ENCODE data around the gene CCDC91.

CCDC91 gene, protein sequence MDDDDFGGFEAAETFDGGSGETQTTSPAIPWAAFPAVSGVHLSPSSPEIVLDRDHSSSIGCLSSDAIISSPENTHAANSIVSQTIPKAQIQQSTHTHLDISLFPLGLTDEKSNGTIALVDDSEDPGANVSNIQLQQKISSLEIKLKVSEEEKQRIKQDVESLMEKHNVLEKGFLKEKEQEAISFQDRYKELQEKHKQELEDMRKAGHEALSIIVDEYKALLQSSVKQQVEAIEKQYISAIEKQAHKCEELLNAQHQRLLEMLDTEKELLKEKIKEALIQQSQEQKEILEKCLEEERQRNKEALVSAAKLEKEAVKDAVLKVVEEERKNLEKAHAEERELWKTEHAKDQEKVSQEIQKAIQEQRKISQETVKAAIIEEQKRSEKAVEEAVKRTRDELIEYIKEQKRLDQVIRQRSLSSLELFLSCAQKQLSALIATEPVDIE

GRCh38 chr12:28190321-28191050 is at the start of gene CCDC91:
CCDC91 (plus strand) TSS chr12:28190456; CDS start chr12:28257216, 66,760 bp downstream.
- peak within 1 kb of the TSS; percentile 74 for H3K9ac ChIP-seq (ENCODE audit: low read length)
- H3K9me3 ChIP-seq (ENCODE audit: low read length) = no peaks in the 10 kb centered on the region
- peak within 1 kb of the TSS; percentile 91 to 92 for H3K4me3 ChIP-seq (ENCODE audit: low read depth in 1 of 2, low read length in 2 of 2)
- peak within 1 kb of the TSS; percentile 87 for H3K27ac ChIP-seq (ENCODE audit: low read depth, low read length)
- H3K4me1 ChIP-seq (ENCODE audit: insufficient read depth, low read length) = peaks cover 16% of the 10 kb centered on the region
- no peaks in the 10 kb centered on the region for H3K27me3 ChIP-seq (ENCODE audit: control insufficient read depth in 1 of 2, insufficient read depth in 2 of 2, low read length in 2 of 2)
- no peaks in the 10 kb centered on the region for H3K36me3 ChIP-seq (ENCODE audit: insufficient read depth, low read length)

- H3K27ac ChIP-seq (ENCODE audit: low read depth, low read length) = no peak overlapping the region
- H3K4me1 ChIP-seq (ENCODE audit: insufficient read depth, low read length) = no peaks in the 10 kb centered on the region
- no peaks in the 10 kb centered on the region for H3K9me3 ChIP-seq (ENCODE audit: low read length)
- no peaks in the 10 kb centered on the region for H3K27me3 ChIP-seq (ENCODE audit: control insufficient read depth in 1 of 2, insufficient read depth in 2 of 2, low read length in 2 of 2)
- H3K36me3 ChIP-seq (ENCODE audit: insufficient read depth, low read length) = no peaks in the 10 kb centered on the region
- H3K9ac ChIP-seq (ENCODE audit: low read length) = no peak overlapping the region
- H3K4me3 ChIP-seq (ENCODE audit: low read depth in 1 of 2, low read length in 2 of 2) = no peak overlapping the region
These were observed 46.2 kb upstream of the CCDC91 start for GRCh38 chr12:28144059-28144458.

GRCh38 chr12:28144532-28144931 is 45.7 kb upstream of the CCDC91 start:
- Histone ChIP-seq H3K4me3 (ENCODE audit: low read depth in 1 of 2, low read length in 2 of 2) (no peak overlapping the region), H3K9me3 (ENCODE audit: low read length) (no peaks in the 10 kb centered on the region), H3K4me1 (ENCODE audit: insufficient read depth, low read length) (no peaks in the 10 kb centered on the region), H3K9ac (ENCODE audit: low read length) (no peak overlapping the region), H3K27me3 (ENCODE audit: control insufficient read depth in 1 of 2, insufficient read depth in 2 of 2, low read length in 2 of 2) (no peaks in the 10 kb centered on the region), H3K27ac (ENCODE audit: low read depth, low read length) (no peak overlapping the region), H3K36me3 (ENCODE audit: insufficient read depth, low read length) (no peaks in the 10 kb centered on the region)

GRCh38 chr12:28145216-28145615 is 45.0 kb upstream of the CCDC91 start:
- H3K4me1 ChIP-seq (ENCODE audit: insufficient read depth, low read length) = no peaks in the 10 kb centered on the region
- H3K9me3 ChIP-seq (ENCODE audit: low read length) = no peaks in the 10 kb centered on the region
- no peaks in the 10 kb centered on the region for H3K27me3 ChIP-seq (ENCODE audit: control insufficient read depth in 1 of 2, insufficient read depth in 2 of 2, low read length in 2 of 2)
- H3K4me3 ChIP-seq (ENCODE audit: low read depth in 1 of 2, low read length in 2 of 2) = no peak overlapping the region
- no peak overlapping the region for H3K27ac ChIP-seq (ENCODE audit: low read depth, low read length)
- H3K9ac ChIP-seq (ENCODE audit: low read length) = no peak overlapping the region
- no peaks in the 10 kb centered on the region for H3K36me3 ChIP-seq (ENCODE audit: insufficient read depth, low read length)

- H3K27me3 ChIP-seq (ENCODE audit: control insufficient read depth in 1 of 2, insufficient read depth in 2 of 2, low read length in 2 of 2) = no peaks in the 10 kb centered on the region
- H3K36me3 ChIP-seq (ENCODE audit: insufficient read depth, low read length) = no peaks in the 10 kb centered on the region
- H3K4me3 ChIP-seq (ENCODE audit: low read depth in 1 of 2, low read length in 2 of 2) = no peak overlapping the region
- no peaks in the 10 kb centered on the region for H3K4me1 ChIP-seq (ENCODE audit: insufficient read depth, low read length)
- no peak overlapping the region for H3K9ac ChIP-seq (ENCODE audit: low read length)
- H3K9me3 ChIP-seq (ENCODE audit: low read length) = no peaks in the 10 kb centered on the region
- no peak overlapping the region for H3K27ac ChIP-seq (ENCODE audit: low read depth, low read length)
These were observed 41.0 kb upstream of the CCDC91 start for GRCh38 chr12:28149279-28149678.

- Histone ChIP-seq H3K27ac (ENCODE audit: low read depth, low read length) (no peak overlapping the region), H3K4me1 (ENCODE audit: insufficient read depth, low read length) (no peaks in the 10 kb centered on the region), H3K4me3 (ENCODE audit: low read depth in 1 of 2, low read length in 2 of 2) (no peak overlapping the region), H3K27me3 (ENCODE audit: control insufficient read depth in 1 of 2, insufficient read depth in 2 of 2, low read length in 2 of 2) (no peaks in the 10 kb centered on the region), H3K9me3 (ENCODE audit: low read length) (no peaks in the 10 kb centered on the region), H3K36me3 (ENCODE audit: insufficient read depth, low read length) (no peaks in the 10 kb centered on the region), H3K9ac (ENCODE audit: low read length) (no peak overlapping the region)
These were observed 33.9 kb upstream of the CCDC91 start for GRCh38 chr12:28156362-28156761.

DNA sequence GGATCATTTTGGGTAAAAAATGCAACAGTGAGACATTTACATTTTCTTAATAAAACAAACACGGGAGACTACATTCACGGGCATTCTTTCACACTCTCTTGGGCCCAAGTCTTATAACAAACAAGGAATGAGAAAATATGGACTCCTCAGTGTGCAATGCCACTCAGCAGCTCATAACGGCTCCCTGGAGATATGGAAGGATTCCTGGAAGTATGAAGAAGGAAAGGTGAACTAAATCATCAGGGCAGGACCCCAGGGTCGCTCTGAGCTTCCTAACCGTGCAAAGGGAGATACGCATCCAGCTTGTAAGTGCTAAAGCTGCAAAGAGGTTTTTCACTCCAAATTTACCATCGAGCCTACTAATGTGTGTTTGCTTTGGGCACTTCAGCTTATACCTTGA is 33.5 kb upstream of the CCDC91 start:
- Histone ChIP-seq H3K36me3 (ENCODE audit: insufficient read depth, low read length) (no peaks in the 10 kb centered on the region), H3K27me3 (ENCODE audit: control insufficient read depth in 1 of 2, insufficient read depth in 2 of 2, low read length in 2 of 2) (no peaks in the 10 kb centered on the region), H3K9ac (ENCODE audit: low read length) (no peak overlapping the region), H3K9me3 (ENCODE audit: low read length) (no peaks in the 10 kb centered on the region), H3K4me1 (ENCODE audit: insufficient read depth, low read length) (no peaks in the 10 kb centered on the region), H3K4me3 (ENCODE audit: low read depth in 1 of 2, low read length in 2 of 2) (no peak overlapping the region), H3K27ac (ENCODE audit: low read depth, low read length) (no peak overlapping the region)

- H3K4me1 ChIP-seq (ENCODE audit: insufficient read depth, low read length) = no peaks in the 10 kb centered on the region
These were observed 31.9 kb upstream of the CCDC91 start for GRCh38 chr12:28158353-28158752.

DNA sequence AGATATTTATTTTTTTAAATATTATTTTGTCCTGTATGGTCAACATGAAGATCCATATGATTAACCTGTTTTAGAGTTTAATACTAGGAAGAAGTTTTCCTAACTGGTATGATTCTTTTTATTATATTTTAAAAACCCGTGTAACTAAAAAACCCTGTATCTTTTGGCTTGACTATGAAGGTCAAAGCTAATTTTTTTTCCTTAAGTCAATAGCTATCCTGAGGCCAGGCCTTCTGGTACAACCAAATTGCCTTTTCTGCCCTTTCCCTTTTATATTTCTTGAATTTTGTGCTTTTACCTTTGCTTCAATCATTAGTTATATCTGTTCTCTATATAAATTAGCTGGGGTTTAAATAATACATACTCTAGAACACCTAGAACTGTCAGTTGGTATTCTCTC is 30.6 kb upstream of the CCDC91 start:
- Histone ChIP-seq H3K27me3 (ENCODE audit: control insufficient read depth in 1 of 2, insufficient read depth in 2 of 2, low read length in 2 of 2) (no peaks in the 10 kb centered on the region), H3K4me1 (ENCODE audit: insufficient read depth, low read length) (no peaks in the 10 kb centered on the region), H3K9ac (ENCODE audit: low read length) (no peak overlapping the region), H3K27ac (ENCODE audit: low read depth, low read length) (no peak overlapping the region), H3K9me3 (ENCODE audit: low read length) (no peaks in the 10 kb centered on the region), H3K4me3 (ENCODE audit: low read depth in 1 of 2, low read length in 2 of 2) (no peak overlapping the region), H3K36me3 (ENCODE audit: insufficient read depth, low read length) (no peaks in the 10 kb centered on the region)

More at GRCh38 chr12:28158353-28158752, 31.9 kb upstream of the CCDC91 start:
- Histone ChIP-seq H3K36me3 (ENCODE audit: insufficient read depth, low read length) (no peaks in the 10 kb centered on the region), H3K27me3 (ENCODE audit: control insufficient read depth in 1 of 2, insufficient read depth in 2 of 2, low read length in 2 of 2) (no peaks in the 10 kb centered on the region), H3K9ac (ENCODE audit: low read length) (no peak overlapping the region), H3K9me3 (ENCODE audit: low read length) (no peaks in the 10 kb centered on the region), H3K27ac (ENCODE audit: low read depth, low read length) (no peak overlapping the region), H3K4me3 (ENCODE audit: low read depth in 1 of 2, low read length in 2 of 2) (no peak overlapping the region)

GRCh38 chr12:28161697-28162096 is 28.6 kb upstream of the CCDC91 start:
- no peaks in the 10 kb centered on the region for H3K27me3 ChIP-seq (ENCODE audit: control insufficient read depth in 1 of 2, insufficient read depth in 2 of 2, low read length in 2 of 2)
- H3K4me1 ChIP-seq (ENCODE audit: insufficient read depth, low read length) = no peaks in the 10 kb centered on the region
- H3K9ac ChIP-seq (ENCODE audit: low read length) = no peak overlapping the region
- no peaks in the 10 kb centered on the region for H3K36me3 ChIP-seq (ENCODE audit: insufficient read depth, low read length)
- H3K4me3 ChIP-seq (ENCODE audit: low read depth in 1 of 2, low read length in 2 of 2) = no peak overlapping the region
- no peaks in the 10 kb centered on the region for H3K9me3 ChIP-seq (ENCODE audit: low read length)
- H3K27ac ChIP-seq (ENCODE audit: low read depth, low read length) = no peak overlapping the region

- H3K27ac ChIP-seq (ENCODE audit: low read depth, low read length) = no peak overlapping the region
- no peaks in the 10 kb centered on the region for H3K9me3 ChIP-seq (ENCODE audit: low read length)
- H3K4me3 ChIP-seq (ENCODE audit: low read depth in 1 of 2, low read length in 2 of 2) = no peak overlapping the region
- H3K27me3 ChIP-seq (ENCODE audit: control insufficient read depth in 1 of 2, insufficient read depth in 2 of 2, low read length in 2 of 2) = no peaks in the 10 kb centered on the region
- H3K36me3 ChIP-seq (ENCODE audit: insufficient read depth, low read length) = no peaks in the 10 kb centered on the region
- H3K9ac ChIP-seq (ENCODE audit: low read length) = no peak overlapping the region
- H3K4me1 ChIP-seq (ENCODE audit: insufficient read depth, low read length) = no peaks in the 10 kb centered on the region
These were observed 27.6 kb upstream of the CCDC91 start for GRCh38 chr12:28162697-28163096.

Data from muscle layer of colon (tissue), 2 donors.